Stimulated activated CD8-positive, alpha-beta memory T cell treated with anti-CD3 and anti-CD28 coated beads, Interleukin-15, amount 100 ng/mL, for 24 hours (primary cell): ENCODE data around the gene SLC25A48.

ENCODE experiments used
- DNase-seq: peaks from one replicate; pipeline ENCODE4 v3.0.0-alpha.2; 2020; ENCODE audit warnings: low read depth

The SLC25A48 gene

GRCh38 chr5:135881819-135882218, 47.4 kb downstream of the SLC25A48 start:
- DNase-seq, result no peak

- no peak for DNase-seq
Measured at GRCh38 chr5:135883026-135883425, 48.6 kb downstream of the SLC25A48 start.

- DNase-seq, result no peak
Measured at GRCh38 chr5:135883441-135883840, 49.0 kb downstream of the SLC25A48 start.

GRCh38 chr5:135885031-135885430, 50.6 kb downstream of the SLC25A48 start:
- no peak for DNase-seq

- DNase-seq, result no peak
Measured at GRCh38 chr5:135886136-135886535, 51.7 kb downstream of the SLC25A48 start.

- DNase-seq, result peak; percentile 14
Measured at GRCh38 chr5:135887447-135887864, 53.0 kb downstream of the SLC25A48 start.

GRCh38 chr5:135887881-135888614, 53.6 kb downstream of the SLC25A48 start:
- no peak for DNase-seq

GRCh38 chr5:135890296-135890695, 55.8 kb downstream of the SLC25A48 start:
- DNase-seq, result no peak

- DNase-seq, result no peak
Measured at GRCh38 chr5:135890867-135891266, 56.4 kb downstream of the SLC25A48 start.

- no peak for DNase-seq
Measured at GRCh38 chr5:135891268-135891667, 56.8 kb downstream of the SLC25A48 start.

- no peak for DNase-seq
Measured at GRCh38 chr5:135891791-135892190, 57.3 kb downstream of the SLC25A48 start.

- DNase-seq, result no peak
Measured at GRCh38 chr5:135894276-135894675, 59.8 kb downstream of the SLC25A48 start.

- DNase-seq, result no peak
Measured at GRCh38 chr5:135894789-135895188, 60.3 kb downstream of the SLC25A48 start.

GRCh38 chr5:135895474-135896006, 61.1 kb downstream of the SLC25A48 start, which contains the start of gene IL9:
Gene IL9 (minus strand): TSS chr5:135895841. CDS start chr5:135895816, 25 bp downstream.
- no peak for DNase-seq

GRCh38 chr5:135898651-135899050, 64.2 kb downstream of the SLC25A48 start:
- DNase-seq, result no peak

GRCh38 chr5:135900276-135900675, 65.8 kb downstream of the SLC25A48 start:
- no peak for DNase-seq

- no peak for DNase-seq
Measured at GRCh38 chr5:135901633-135902032, 67.2 kb downstream of the SLC25A48 start.

GRCh38 chr5:135905144-135905543, 70.7 kb downstream of the SLC25A48 start:
- DNase-seq, result no peak

- DNase-seq, result no peak
Measured at GRCh38 chr5:135913713-135914626, 79.5 kb downstream of the SLC25A48 start.

GRCh38 chr5:135915466-135916001, 81.1 kb downstream of the SLC25A48 start:
- DNase-seq, result no peak

GRCh38 chr5:135916638-135917263, 82.3 kb downstream of the SLC25A48 start:
- no peak for DNase-seq

GRCh38 chr5:135920199-135920598, 85.7 kb downstream of the SLC25A48 start:
- no peak for DNase-seq
